GM18507 (cell line): ENCODE results near the gene SMO.
"Not testable (repeated sequence)": the region's sequence is repeated elsewhere in the genome, so short reads cannot be mapped to it uniquely, and the experiment has no call there.

Experiments
- DNase-seq: peaks from one replicate; pipeline ENCODE4 v3.0.0; 2011; ENCODE audit warnings: low read depth; ENCODE audit not compliant: insufficient read length; ENCODE audit errors: extremely low spot score
- FAIRE-seq: peaks from 2 replicates; lab custom pipeline; 2011; peaks lifted over from hg19 to GRCh38; lab: Jason Lieb, UNC

Gene SMO

GRCh38 chr7:129168231-129169021 is 20.0 kb upstream of the SMO start:
- no peak for DNase-seq
- no peak for FAIRE-seq

GRCh38 chr7:129169171-129169671 is 19.2 kb upstream of the SMO start:
- DNase-seq (no peak), FAIRE-seq (no peak)

- peak; percentile 35 for DNase-seq
- peak; percentile 79 for FAIRE-seq
These were observed 18.6 kb upstream of the SMO start for GRCh38 chr7:129169686-129170440.

- DNase-seq (no peak), FAIRE-seq (peak; percentile 5)
These were observed 17.9 kb upstream of the SMO start for GRCh38 chr7:129170441-129171021.

GRCh38 chr7:129173861-129174260 is 14.6 kb upstream of the SMO start:
- not testable (repeated sequence) for DNase-seq, FAIRE-seq

GRCh38 chr7:129176916-129177710 is 11.3 kb upstream of the SMO start:
- DNase-seq: no peak
- FAIRE-seq: no peak

GRCh38 chr7:129184981-129185670 is 3.3 kb upstream of the SMO start:
- FAIRE-seq (no peak), DNase-seq (no peak)

- DNase-seq: no peak
- no peak for FAIRE-seq
These were observed 1.6 kb upstream of the SMO start for GRCh38 chr7:129186749-129187260.

- FAIRE-seq (no peak), DNase-seq (no peak)
These were observed 607 bp upstream of the SMO start for GRCh38 chr7:129187681-129188371.

- FAIRE-seq: no peak
- DNase-seq: no peak
These were observed 643 bp downstream of the SMO start for GRCh38 chr7:129188892-129189660.

GRCh38 chr7:129189661-129190310 is 1.4 kb downstream of the SMO start:
- no peak for DNase-seq
- no peak for FAIRE-seq

GRCh38 chr7:129191272-129191671 is 2.8 kb downstream of the SMO start:
- DNase-seq: no peak
- FAIRE-seq: no peak

GRCh38 chr7:129193892-129194291 is 5.5 kb downstream of the SMO start:
- FAIRE-seq: no peak
- DNase-seq: no peak

GRCh38 chr7:129197771-129198170 is 9.3 kb downstream of the SMO start:
- no peak for FAIRE-seq
- DNase-seq: no peak

- no peak for FAIRE-seq
These were observed 11.0 kb downstream of the SMO start for GRCh38 chr7:129199406-129199805.

GRCh38 chr7:129202058-129202777 is 13.8 kb downstream of the SMO start:
- FAIRE-seq (no peak), DNase-seq (no peak)

More at GRCh38 chr7:129199406-129199805, 11.0 kb downstream of the SMO start:
- DNase-seq: no peak
